SK-N-MC (cell line): Measurements from ENCODE around the gene IFITM2.
"Not testable (repeated sequence)": the region's sequence is repeated elsewhere in the genome, so short reads cannot be mapped to it uniquely, and the experiment has no call there.

Experiments
- DNase-seq: peaks from one replicate; pipeline ENCODE4 v3.0.0-alpha.2; 2011; ENCODE audit warnings: low read depth, low spot score
- H3K27ac ChIP-seq: fragments of 200-600 bp; sonication (generic); 2 replicates; pipeline ENCODE4 v1.5.1; 2016; ENCODE audit warnings: mixed run types
- H3K36me3 ChIP-seq: fragments of 200-600 bp; sonication (generic); 2 replicates; pipeline ENCODE4 v1.6.1; 2017; ENCODE audit warnings: antibody characterized with exemption, low read length, mixed read lengths; ENCODE audit not compliant: insufficient read depth
- H3K4me3 ChIP-seq: fragments of 200-600 bp; sonication (generic); 2 replicates; pipeline ENCODE4 v1.5.1; 2016
- H3K9ac ChIP-seq: fragments of 200-600 bp; sonication (generic); 2 replicates; pipeline ENCODE4 v1.8.0; 2017; ENCODE audit warnings: mixed run types, mixed read lengths; ENCODE audit not compliant: insufficient read length
- H3K9me3 ChIP-seq: fragments of 200-600 bp; sonication (generic); 2 replicates; pipeline ENCODE4 v1.6.1; 2017; ENCODE audit warnings: low read depth, mild to moderate bottlenecking, antibody characterized with exemption, low read length, moderate library complexity, mixed read lengths
- EZH2 ChIP-seq: fragments of 200-600 bp; sonication (generic); IDR thresholded peaks from one replicate; pipeline ENCODE4 v1.6.1; 2017; ENCODE audit warnings: antibody characterized with exemption
- FOXP2 ChIP-seq: optimal IDR thresholded peaks from 2 replicates; pipeline ENCODE3; 2011; ENCODE audit warnings: mild to moderate bottlenecking, moderate library complexity; ENCODE audit not compliant: insufficient read depth; ENCODE audit errors: extremely low read length, control extremely low read depth
- POLR2AphosphoS5 ChIP-seq: IDR thresholded peaks from 2 replicates; pipeline ENCODE4 v1.6.1; 2012; ENCODE audit warnings: mild to moderate bottlenecking, low read depth, low read length, borderline replicate concordance

IFITM2 gene

DNA sequence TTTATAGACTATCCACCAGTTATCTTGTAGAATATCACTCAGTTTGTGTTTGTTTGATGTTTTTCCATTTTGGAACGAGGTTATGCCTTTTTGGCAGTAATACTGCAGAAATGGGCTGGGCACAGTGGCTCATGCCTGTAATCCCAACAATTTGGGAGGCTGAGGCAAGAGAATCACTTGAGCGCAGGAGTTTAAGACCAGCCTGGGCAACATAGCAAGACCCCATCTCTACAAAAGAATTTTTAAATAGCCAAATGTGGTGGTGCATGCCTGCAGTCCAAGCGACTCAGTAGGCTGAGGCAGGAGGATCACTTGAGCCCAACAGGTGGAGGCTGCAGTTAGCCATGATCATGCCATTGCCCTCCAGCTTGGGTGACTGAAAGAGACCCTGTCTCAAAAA, 38.9 kb downstream of the IFITM2 start:
- H3K4me3 ChIP-seq: no peak overlapping the region
- H3K36me3 ChIP-seq: no peaks in the 10 kb centered on the region
- H3K9me3 ChIP-seq: no peaks in the 10 kb centered on the region
- no peak overlapping the region for H3K27ac ChIP-seq
- no peak overlapping the region for H3K9ac ChIP-seq
- TF ChIP-seq EZH2: no peak
- TF ChIP-seq POLR2AphosphoS5: no peak
- no peak for TF ChIP-seq FOXP2
- DNase-seq: no peak

DNA sequence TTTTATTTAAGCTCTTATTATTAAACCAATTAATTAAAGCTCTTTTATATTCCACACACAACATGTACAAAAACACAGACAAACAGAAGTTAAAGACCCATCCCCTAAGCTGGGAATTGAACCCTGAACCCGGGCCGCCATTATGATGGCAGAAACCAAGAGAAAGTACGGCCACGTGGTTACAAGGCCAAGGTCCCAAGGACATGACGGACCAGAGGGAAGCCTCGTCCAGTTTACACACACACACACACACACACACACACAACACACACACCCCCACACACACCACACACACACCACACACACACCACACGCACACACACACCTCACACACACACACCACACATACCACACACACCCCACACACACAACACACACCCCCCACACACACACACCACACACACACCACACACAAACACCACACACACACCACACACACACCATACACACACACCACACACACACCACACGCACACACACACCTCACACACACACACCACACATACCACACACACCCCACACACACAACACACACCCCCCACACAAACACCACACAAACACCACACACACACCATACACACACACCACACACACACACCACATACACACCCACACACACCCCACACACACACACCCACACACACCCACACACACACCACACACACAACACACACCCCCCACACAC, 41.8 kb downstream of the IFITM2 start:
- not testable (repeated sequence) for DNase-seq, H3K36me3 ChIP-seq, H3K9me3 ChIP-seq, H3K9ac ChIP-seq, H3K4me3 ChIP-seq, H3K27ac ChIP-seq

DNA sequence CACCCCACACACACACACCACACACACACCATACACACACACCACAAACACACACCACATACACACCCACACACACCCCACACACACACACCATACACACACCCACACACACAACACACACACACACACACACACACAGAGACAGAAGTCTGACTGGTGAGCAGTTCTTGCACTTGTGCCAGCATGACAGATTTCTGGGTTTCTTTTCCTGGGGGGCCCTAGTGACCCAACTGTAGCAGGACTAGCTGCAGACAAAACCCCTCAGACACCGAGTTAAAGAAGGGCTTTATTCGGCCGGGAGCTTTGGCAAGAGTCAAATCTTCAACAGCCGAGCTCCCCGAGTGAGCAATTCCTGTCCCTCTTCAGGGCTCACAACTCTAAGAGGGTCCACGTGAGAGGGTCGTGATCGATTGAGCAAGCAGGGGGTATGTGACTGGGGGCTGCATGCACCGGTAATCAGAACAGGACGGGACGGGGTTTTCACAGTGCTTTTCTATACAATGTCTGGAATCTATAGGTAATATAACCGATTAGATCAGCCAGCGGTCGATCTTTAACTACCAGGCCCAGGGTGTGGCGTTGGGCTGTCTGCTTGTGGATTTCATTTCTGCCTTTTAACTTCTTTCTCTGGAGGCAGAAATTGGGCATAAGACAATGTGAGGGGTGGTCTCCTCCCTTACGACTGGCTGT, 42.6 kb downstream of the IFITM2 start:
- H3K27ac ChIP-seq: 0 out of 2 replicates have a peak overlapping the region, but pooled peaks have one; percentile 50
- H3K9ac ChIP-seq, H3K4me3 ChIP-seq, H3K36me3 ChIP-seq, DNase-seq, H3K9me3 ChIP-seq: not testable (repeated sequence)

DNA sequence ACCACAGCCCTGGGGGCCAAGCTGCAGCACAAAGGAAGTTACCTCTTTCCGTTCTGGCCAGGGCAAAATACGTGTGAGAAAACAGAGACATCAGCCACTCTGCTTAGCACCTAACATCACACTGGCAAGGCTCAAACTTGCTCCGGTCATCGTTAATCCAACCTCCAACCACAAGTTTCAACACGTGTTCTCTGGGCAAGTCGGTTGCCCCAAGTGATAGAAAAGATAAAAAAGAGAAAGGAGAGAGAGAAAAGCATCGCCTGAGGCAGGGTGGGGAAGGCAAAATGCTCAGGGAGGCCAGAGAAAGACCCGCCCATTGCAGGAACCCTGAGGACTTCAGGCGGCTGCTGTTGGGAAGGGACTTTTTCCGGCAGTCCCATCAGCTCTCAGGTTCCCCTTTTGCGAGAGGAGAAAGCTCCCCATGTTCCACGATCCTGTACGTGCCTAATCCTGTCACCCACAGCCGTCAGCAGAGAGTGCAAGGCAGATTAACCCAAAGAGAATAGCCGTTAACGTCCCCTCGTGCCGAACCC, 43.2 kb downstream of the IFITM2 start:
- H3K9ac ChIP-seq: peak overlapping the region; percentile 45
- H3K36me3 ChIP-seq: no peaks in the 10 kb centered on the region
- TF ChIP-seq EZH2 (no peak), FOXP2 (no peak)
- DNase-seq: no peak
- no peak overlapping the region for H3K4me3 ChIP-seq
- H3K9me3 ChIP-seq: no peaks in the 10 kb centered on the region
- H3K27ac ChIP-seq: peak overlapping the region; percentile 64

DNA sequence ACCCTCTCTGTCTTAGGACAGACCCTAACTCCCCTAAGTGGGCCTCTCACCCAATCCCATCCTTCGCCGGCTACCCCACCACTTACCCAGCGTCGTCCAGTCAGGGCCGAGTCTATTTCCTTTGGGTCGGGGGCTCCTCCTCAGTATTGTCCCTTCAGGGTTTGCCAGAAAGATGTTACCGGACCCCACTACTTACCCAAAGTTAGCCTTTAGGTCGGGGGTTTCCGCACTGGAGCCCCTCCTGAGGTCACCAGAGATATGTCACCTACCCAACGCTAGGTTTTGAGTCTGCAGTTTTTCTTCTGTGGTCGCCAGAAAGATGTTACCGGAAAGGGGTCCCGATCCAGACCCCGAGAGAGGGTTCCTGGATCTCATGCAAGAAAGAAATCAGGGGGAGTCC, 43.8 kb downstream of the IFITM2 start:
- Histone ChIP-seq H3K36me3 (no peaks in the 10 kb centered on the region), H3K4me3 (no peak overlapping the region), H3K9me3 (no peaks in the 10 kb centered on the region), H3K27ac (no peak overlapping the region), H3K9ac (no peak overlapping the region)
- TF ChIP-seq FOXP2 (no peak), POLR2AphosphoS5 (no peak), EZH2 (no peak)
- DNase-seq: no peak

DNA sequence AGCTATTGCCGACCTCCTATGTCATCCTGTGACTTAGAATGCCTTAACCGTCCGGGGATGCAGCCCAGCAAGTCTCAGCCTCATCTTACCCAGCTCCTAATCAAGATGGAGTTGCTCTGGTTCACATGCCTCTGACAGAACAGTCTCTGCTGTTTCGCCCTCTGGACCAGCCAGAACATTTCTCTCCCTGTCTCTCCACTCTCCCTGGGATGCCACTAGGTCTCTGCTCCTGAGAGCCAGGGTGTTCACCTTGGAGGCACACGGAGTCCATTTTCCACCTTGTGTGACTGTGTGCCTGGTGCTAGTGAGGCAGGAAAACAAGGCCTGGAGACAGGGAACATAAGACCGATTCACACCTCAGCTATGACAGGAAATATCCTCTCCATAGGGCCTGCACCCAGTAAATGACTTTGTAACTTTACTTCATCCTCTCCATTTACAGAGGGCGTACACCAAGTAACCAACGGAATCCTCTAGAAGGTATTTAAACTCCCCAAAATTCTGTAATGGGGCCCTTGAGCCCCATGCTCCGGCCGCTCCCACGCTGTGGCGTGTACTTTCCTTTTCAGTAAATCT, 44.9 kb downstream of the IFITM2 start:
- Histone ChIP-seq H3K9ac (no peak overlapping the region), H3K4me3 (no peak overlapping the region), H3K27ac (peak overlapping the region; percentile 83), H3K9me3 (no peaks in the 10 kb centered on the region), H3K36me3 (no peaks in the 10 kb centered on the region)
- TF ChIP-seq POLR2AphosphoS5: no peak
- DNase-seq: no peak

DNA sequence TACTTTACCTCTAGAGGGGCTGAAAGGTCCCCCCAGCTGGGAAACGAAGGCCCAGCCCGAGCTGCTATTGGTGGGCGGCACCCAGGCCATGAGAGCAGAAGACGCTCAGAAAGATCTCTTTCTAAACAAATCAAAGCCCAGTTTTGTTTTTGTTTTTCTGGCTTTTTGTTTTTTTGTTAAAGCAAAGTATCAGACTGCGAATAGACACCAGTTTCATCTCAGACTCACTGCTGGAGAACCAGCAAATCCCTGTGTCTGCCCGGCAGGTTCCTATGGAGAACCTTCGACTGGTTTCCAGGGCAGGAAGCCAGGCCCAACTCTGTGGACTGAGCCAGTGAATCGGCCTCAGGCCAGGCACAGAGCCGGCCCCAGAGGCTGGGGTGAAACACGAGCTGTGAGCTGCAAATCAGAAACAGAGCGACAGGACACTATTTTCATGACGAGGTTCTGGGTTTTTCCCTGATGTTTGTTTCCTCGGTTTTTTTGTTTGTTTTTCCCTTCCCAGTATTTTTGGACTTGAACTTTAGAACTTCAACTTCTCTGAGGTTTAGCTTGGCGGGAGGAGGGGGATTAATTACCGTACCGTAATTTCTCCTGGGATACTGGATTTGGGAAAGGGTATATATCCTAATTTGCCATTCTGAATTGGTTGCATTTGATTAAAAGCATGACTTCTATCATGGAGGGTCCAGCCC, 45.7 kb downstream of the IFITM2 start:
- TF ChIP-seq FOXP2 (no peak), POLR2AphosphoS5 (no peak), EZH2 (no peak)
- Histone ChIP-seq H3K27ac (peak overlapping the region; percentile 83), H3K9me3 (no peaks in the 10 kb centered on the region), H3K36me3 (no peaks in the 10 kb centered on the region), H3K9ac (peak overlapping the region; percentile 50), H3K4me3 (no peak overlapping the region)
- DNase-seq: no peak

DNA sequence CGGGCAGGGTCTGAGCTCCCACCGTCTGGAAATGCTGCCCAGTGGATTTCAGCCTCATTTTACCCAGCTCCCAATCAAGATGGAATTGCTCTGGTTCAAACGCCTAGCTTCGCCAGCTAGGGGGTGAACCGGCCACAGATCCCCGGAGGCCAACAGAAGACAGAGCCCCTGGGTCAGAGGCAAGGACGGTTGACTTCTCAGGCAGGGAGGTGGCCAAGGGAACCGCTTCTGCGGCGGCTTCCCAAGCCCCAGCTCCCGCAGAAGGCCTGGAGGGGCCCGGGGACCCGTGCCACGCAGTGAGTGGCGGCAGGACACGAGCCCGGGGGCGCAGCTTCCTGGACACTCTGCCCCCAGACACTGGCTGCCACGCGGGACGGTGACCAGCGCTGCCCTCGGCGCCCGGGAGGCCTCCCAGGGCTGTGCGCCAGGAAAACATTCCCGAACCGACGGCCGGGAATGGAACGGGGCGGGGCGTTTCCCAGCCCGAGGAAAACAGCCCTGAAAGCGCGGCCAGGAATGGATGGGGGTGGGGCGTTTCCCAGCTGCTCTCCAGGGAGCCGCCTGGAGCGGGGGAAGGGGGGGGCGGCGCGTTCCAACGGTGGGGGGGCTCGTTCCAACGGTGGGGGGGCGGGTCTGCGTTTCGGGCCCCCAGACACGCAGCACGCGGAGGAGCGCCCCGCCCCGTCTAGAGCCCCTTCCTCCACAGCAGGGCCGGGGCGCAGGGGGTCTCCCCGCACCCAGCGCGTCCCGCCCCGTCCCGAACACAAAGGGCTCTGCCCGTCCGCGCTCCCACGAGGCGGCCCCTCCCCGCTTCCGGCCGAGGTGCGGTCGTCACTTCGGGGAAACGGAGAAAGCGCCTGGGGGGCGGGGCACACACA, 48.2 kb downstream of the IFITM2 start:
- H3K27ac ChIP-seq: peak overlapping the region; percentile 99
- peak; percentile 60 for DNase-seq
- no peaks in the 10 kb centered on the region for H3K9me3 ChIP-seq
- peak; percentile 66 for TF ChIP-seq POLR2AphosphoS5
- TF ChIP-seq EZH2: no peak
- TF ChIP-seq FOXP2: peak; percentile 77
- H3K9ac ChIP-seq: peak overlapping the region; percentile 88
- H3K36me3 ChIP-seq: no peaks in the 10 kb centered on the region
- peak overlapping the region; percentile 75 for H3K4me3 ChIP-seq
